HL-60 (cell line): Measurements from ENCODE around the gene MICU1.
A peak's percentile ranks its signal among the peaks of the same experiment; 100 is the strongest.

Experiments used
- DNase-seq, 2 experiments: peaks; one replicate each; pipeline ENCODE4 v3.0.0-alpha.2; 2010 to 2020; ENCODE audit warnings: low read depth in 1 of 2, low spot score in 1 of 2
- H3K27ac ChIP-seq: fragments of 250-450 bp; sonication (Bioruptor Pico); replicated peaks from 2 replicates; pipeline ENCODE4 v1.5.1; 2020; ENCODE audit warnings: mild to moderate bottlenecking, moderate library complexity
- H3K27me3 ChIP-seq: fragments of 250-450 bp; sonication (Bioruptor Pico); 2 replicates; pipeline ENCODE4 v1.5.1; 2021; ENCODE audit warnings: mild to moderate bottlenecking, moderate library complexity; ENCODE audit not compliant: insufficient read depth, poor library complexity, severe bottlenecking
- H3K4me3 ChIP-seq: replicated peaks from 2 replicates; pipeline ENCODE4 v1.5.1; 2011; ENCODE audit warnings: mild to moderate bottlenecking, control low read depth, low read length; ENCODE audit not compliant: insufficient read depth
- GABPA ChIP-seq: IDR thresholded peaks from 2 replicates; pipeline ENCODE4 v1.6.1; 2012; ENCODE audit warnings: low read depth
- POLR2AphosphoS5 ChIP-seq: IDR thresholded peaks from 2 replicates; pipeline ENCODE4 v1.6.1; 2012; ENCODE audit warnings: low read depth
- SPI1 ChIP-seq: IDR thresholded peaks from 2 replicates; pipeline ENCODE4 v1.6.1; 2012; ENCODE audit warnings: low read depth, mild to moderate bottlenecking, borderline replicate concordance
- TF ChIP-seq, protein P1 (sequence below): IDR thresholded peaks from one replicate; pipeline ENCODE4 v1.5.1; 2011; ENCODE audit warnings: low read length, control low read depth, inconsistent platforms; ENCODE audit not compliant: insufficient read depth
- TF ChIP-seq, protein P2 (sequence below): IDR thresholded peaks from 2 replicates; pipeline ENCODE4 v1.6.1; 2012; ENCODE audit warnings: low read depth; ENCODE audit not compliant: insufficient replicate concordance

MICU1 gene

DNA sequence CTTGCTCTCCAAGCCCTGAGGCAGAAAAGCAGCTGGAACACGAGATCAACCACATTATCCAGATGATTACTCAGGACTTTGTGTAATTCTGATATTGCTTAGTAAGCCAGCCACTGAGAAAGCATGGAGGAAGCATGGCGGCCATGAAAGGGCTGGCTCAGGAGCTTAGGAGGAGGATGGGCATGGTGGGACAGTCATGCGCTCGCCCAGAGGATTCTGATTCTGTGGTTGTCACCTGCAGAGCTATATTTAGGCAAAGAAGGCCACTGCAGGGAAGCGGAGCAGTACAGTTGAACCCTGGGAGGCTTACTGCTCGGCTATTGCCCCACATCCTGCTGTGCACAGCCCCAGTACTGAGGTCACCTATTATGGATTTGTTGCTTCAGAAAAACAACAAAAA lies 142.4 kb downstream of the MICU1 start:
- TF ChIP-seq, protein P1, sequence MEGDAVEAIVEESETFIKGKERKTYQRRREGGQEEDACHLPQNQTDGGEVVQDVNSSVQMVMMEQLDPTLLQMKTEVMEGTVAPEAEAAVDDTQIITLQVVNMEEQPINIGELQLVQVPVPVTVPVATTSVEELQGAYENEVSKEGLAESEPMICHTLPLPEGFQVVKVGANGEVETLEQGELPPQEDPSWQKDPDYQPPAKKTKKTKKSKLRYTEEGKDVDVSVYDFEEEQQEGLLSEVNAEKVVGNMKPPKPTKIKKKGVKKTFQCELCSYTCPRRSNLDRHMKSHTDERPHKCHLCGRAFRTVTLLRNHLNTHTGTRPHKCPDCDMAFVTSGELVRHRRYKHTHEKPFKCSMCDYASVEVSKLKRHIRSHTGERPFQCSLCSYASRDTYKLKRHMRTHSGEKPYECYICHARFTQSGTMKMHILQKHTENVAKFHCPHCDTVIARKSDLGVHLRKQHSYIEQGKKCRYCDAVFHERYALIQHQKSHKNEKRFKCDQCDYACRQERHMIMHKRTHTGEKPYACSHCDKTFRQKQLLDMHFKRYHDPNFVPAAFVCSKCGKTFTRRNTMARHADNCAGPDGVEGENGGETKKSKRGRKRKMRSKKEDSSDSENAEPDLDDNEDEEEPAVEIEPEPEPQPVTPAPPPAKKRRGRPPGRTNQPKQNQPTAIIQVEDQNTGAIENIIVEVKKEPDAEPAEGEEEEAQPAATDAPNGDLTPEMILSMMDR = no peak
- TF ChIP-seq SPI1 (peak; percentile 35; the same call in 1 of the 2 replicates), POLR2AphosphoS5 (peak; percentile 78), GABPA (0 out of 2 replicates have a peak, but pooled peaks have one; percentile 24)
- TF ChIP-seq, protein P2, sequence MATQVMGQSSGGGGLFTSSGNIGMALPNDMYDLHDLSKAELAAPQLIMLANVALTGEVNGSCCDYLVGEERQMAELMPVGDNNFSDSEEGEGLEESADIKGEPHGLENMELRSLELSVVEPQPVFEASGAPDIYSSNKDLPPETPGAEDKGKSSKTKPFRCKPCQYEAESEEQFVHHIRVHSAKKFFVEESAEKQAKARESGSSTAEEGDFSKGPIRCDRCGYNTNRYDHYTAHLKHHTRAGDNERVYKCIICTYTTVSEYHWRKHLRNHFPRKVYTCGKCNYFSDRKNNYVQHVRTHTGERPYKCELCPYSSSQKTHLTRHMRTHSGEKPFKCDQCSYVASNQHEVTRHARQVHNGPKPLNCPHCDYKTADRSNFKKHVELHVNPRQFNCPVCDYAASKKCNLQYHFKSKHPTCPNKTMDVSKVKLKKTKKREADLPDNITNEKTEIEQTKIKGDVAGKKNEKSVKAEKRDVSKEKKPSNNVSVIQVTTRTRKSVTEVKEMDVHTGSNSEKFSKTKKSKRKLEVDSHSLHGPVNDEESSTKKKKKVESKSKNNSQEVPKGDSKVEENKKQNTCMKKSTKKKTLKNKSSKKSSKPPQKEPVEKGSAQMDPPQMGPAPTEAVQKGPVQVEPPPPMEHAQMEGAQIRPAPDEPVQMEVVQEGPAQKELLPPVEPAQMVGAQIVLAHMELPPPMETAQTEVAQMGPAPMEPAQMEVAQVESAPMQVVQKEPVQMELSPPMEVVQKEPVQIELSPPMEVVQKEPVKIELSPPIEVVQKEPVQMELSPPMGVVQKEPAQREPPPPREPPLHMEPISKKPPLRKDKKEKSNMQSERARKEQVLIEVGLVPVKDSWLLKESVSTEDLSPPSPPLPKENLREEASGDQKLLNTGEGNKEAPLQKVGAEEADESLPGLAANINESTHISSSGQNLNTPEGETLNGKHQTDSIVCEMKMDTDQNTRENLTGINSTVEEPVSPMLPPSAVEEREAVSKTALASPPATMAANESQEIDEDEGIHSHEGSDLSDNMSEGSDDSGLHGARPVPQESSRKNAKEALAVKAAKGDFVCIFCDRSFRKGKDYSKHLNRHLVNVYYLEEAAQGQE = peak; percentile 35
- no peaks in the 10 kb centered on the region for H3K27me3 ChIP-seq
- no peak overlapping the region for H3K4me3 ChIP-seq
- peak overlapping the region; percentile 78 for H3K27ac ChIP-seq
- peak; percentile 94 to 95 for DNase-seq

DNA sequence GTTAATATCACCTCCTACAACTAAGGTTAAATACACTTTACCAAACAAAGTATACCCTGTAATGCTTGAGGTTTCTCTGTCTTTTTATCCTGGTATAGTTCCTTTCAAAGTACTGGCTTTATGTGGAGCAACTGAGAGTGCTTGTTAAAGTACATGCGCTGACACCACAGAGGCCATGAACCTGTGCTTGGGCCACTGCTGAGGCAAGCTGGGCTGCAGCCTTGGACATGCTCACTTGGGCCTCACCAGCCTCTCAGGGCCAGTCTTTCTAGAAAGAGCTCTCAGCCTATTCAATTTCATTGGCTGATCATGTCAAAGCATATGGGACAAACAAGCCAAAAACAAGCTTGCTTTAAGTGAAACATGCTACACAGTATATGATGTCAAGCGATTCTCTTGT lies 145.0 kb downstream of the MICU1 start:
- Histone ChIP-seq H3K27me3 (no peaks in the 10 kb centered on the region), H3K4me3 (no peak overlapping the region), H3K27ac (no peak overlapping the region)
- no peak for DNase-seq
- no peak for TF ChIP-seq SPI1
- no peak for TF ChIP-seq POLR2AphosphoS5
- TF ChIP-seq, protein P2 = no peak
- TF ChIP-seq, protein P1 = no peak
- no peak for TF ChIP-seq GABPA

DNA sequence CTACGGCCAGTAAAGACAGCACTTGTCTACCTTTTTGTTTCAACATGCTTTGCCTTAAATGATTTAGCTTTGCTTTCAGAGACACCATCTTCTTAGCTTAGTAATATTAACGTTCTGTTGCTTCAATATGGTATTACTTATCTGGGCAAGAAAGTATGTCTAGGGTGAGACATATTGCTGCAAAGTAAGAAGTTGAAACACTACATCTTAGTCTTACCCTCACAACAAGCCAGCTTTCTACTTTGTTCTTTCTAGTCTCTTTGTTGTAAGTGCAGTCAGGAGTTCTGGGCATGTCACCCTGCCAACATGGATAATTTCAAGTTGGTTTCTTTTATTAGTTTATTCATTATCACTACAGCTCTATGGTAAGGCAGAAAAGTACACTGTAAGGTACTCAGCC lies 148.4 kb downstream of the MICU1 start:
- no peak overlapping the region for H3K27ac ChIP-seq
- no peak for DNase-seq
- no peak for TF ChIP-seq POLR2AphosphoS5
- TF ChIP-seq, protein P2 = no peak
- no peak for TF ChIP-seq GABPA
- no peak for TF ChIP-seq SPI1
- TF ChIP-seq, protein P1 = no peak
- no peaks in the 10 kb centered on the region for H3K27me3 ChIP-seq
- no peak overlapping the region for H3K4me3 ChIP-seq
